NCI-H2029 treated with DMSO at 0.1 percent for 48 hours (cell line): ENCODE measurements around the gene PLEK.

ENCODE experiments used
- DNase-seq: peaks from one replicate; lab custom pipeline; 2025; lab: John Stamatoyannopoulos, UW

The PLEK gene

DNA sequence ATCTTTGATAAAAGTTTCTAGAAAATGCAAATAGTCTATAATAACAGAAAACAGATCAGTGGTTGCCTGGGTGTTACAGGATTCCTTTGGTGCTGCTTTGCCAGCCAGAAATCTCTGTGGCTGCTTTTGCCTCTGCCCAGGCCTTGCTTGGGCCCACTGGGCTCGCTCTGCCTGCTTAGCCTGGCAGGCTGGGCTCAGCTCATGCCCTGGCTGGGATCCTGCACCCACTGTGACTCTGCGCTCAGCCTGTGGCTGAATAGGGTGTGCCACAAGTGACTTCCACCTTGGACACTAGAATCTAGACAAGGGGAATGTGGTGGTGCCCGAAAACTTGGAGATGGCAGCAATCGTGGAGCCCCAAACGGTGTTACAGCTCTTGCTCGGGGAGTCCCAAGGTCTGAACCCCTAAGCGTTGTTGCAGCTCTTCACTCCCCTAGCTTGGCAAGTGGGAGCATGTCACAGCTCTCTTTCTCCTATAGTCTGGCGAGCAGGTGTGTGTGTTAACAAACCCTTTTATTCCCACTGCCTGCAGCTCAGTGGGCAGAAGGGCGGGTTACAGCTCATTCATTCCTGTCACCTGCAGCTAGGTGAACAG lies 51.1 kb downstream of the PLEK start:
- DNase-seq, result no peak

DNA sequence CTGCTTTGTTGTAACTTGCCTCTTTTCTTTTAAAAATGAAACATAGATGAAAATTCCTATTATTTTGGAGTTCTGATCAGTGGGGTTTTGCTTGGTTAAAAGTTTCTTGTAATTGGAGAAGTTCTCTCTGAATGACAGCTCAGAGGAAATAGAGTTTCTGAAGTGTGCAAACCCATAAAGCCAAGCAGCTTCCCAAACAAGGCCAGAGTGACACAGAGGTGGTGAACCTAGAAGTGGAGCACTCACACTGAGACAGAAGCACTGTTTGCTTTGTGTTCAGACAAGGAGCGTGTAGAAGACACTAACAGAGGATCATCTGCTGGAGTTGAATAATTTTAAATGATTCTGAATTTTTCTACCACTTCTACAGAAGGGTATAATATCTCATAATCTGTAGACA lies 52.8 kb downstream of the PLEK start:
- no peak for DNase-seq

GRCh38 chr2:68418419-68418818 lies 53.3 kb downstream of the PLEK start:
- no peak for DNase-seq

- DNase-seq, result no peak
Measured at GRCh38 chr2:68418855-68419254, 53.8 kb downstream of the PLEK start.

DNA sequence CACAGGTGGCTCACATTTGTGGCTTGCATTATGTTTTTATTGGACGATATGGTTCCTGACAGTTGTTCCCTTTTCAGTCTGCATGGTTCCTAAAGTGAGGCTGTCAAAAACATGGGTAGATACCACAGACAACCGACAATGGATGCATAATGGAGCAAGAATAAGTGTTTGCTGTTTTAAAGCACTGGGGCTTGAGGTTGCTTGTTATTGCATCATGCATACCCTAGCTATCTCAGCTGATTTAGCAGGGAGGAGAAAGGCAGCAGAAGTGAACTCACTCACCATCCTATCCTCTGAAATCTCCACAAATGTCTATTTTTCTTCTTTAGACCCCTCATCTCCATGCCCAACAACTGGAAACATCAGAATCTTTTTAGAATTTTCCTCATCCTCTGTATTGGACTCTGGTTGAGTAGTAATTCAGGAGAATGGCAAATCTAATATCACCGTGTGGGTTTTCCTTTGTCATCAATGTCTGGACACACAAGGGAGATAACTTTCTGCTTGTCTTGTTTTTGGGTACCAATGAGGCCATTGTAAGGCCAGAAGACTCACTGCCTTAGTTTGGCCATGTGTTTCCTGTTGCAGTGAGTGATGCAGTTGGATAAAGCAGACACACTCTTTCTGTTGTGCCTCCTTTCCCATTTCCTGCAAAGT lies 55.3 kb downstream of the PLEK start:
- no peak for DNase-seq

DNA sequence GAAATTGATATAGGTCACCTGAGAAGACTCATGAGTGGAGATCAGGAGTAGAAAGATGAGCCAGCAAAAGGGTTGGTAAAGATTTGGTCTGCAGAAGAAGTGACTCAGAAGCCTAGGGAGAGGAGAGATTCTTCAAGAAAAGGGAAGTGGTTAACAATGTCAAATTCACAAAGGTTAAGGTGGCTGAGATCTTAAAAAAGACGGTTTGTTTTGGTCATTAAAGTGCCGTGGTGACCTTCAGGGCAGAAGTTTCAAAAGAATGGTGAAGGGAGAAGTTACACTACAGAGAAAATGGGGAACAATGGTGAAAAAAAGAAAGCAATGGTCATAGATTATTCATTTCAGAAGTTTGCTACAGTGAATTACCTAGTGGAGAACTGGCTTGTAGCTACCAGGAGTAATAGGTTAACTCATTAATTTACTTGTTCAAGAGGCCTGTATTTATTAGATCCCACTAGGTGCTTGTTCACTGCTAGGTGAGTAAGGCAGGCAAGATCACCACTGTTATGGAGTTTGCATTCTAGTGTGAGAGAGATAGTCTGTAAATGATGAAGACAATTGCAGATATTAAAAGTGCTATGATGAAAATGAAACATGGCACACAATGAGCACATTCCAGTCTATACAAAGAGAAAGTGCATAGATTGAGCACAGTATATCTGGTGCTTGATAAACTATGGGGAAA lies 59.0 kb downstream of the PLEK start:
- no peak for DNase-seq

GRCh38 chr2:68425503-68425902 lies 60.4 kb downstream of the PLEK start:
- DNase-seq, result no peak

DNA sequence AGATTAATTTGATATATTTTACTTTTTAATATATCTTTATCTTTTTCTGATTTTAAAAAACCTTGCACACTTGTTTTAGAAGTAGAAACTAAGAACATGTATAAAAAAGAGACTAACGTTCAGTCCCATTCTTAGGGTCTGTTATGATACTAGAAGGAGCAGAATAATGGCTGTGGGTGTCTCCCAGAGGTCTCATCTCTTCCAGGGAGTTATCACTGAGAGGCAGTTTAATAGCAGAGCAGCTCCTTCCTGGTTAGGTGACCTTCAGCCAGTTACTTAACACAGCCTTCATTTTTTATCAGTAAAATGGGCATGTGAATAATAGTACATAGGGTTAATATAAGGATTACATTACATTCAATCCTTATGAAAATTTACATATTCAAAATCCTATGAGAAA lies 61.4 kb downstream of the PLEK start:
- no peak for DNase-seq

GRCh38 chr2:68426848-68427579 lies 61.9 kb downstream of the PLEK start:
- DNase-seq, result no peak

DNA sequence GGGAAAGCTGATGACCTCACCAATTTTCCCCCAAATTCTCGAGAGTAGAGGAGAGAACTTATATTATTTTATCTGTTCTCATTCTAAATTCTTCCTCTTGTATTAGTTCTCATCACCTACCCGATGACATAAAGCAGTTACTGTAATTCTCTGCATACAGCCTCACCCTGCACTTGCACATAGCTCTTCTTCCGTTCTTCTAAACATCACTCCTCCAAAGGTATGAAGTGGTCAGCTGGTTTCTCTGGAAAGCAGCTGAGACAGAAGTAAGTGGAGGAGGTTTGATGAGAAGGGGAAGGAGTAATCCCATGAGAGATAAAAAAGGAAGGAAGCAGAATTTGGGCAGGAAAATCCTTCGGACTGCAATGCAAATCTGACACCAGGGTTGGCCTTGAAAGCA lies 63.0 kb downstream of the PLEK start:
- no peak for DNase-seq

- no peak for DNase-seq
Measured at GRCh38 chr2:68428746-68429145, 63.7 kb downstream of the PLEK start.

DNA sequence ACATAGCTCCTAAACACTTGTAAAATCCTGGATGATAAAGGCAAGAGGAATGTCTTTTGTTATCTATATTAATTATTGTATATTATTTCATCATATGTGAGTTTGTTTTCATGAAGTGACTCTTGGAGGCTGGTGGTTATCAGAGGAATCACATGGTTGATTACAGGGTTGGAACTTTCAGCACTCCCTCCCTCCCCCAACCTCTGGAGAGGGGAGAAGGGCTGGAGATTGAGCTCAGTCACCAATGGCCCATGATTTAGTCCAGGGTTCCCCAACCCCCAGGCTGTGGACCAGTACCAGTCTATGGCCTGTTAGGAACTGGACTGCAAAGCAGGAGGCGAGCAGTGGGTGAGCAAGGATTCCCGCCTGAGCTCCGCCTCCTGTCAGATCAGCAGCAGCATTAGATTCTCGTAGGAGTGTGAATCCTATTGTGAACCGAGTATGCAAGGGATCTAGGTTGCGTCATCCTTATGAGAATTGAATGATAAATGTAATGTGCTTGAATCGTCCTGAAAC lies 64.3 kb downstream of the PLEK start:
- no peak for DNase-seq

DNA sequence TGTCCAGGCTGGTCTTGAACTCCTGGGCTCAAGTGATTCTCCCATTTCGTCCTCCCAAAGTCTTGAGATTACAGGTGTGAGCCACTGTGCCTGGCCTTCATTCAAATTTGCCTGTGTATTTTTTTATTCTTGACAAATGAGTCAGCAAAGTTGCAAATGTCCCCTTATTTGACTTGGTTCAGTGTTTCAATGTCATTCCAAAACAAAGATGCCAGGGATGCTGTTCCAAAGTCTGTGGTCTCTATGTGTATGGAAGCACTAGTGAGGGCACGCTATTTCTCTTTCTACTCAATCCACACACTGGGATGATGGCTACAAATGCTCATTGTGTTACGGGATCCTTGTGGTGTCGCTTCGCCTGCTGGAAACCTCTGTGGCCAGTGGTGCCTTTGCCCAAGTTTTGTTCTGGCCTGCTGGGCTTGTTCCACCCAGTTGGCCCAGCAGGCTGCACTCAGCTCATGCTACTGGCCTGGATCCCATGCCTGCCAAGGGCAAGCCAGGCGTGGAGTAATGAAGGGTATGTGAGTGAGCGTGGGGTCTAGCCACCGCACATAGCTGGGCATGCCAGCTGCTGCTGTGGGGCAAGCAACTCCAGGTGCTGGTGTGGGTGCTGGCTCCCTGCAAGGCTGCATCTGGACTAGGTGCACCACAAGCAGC lies 66.4 kb downstream of the PLEK start:
- DNase-seq, result no peak

- no peak for DNase-seq
Measured at GRCh38 chr2:68432696-68433658, 67.9 kb downstream of the PLEK start.

DNA sequence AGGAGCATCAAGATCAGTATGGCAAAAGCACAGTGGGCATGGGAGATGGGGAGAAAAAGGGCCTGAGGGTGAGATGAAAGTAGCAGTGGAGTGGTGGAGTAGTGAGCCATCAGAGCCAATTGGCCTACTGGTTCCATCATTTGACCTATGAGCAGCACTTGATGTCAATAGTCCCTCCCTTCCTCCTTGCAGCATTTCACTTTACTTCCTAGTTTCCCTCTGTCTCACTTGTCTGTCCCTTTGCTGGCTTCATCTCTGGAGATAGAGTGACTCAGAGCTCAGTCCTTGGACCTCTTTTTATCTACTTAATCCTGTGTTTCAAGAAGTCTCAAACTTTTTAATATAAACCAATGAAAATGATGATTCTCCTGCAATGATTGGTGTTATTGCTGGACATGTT lies 69.9 kb downstream of the PLEK start:
- DNase-seq, result no peak

- no peak for DNase-seq
Measured at GRCh38 chr2:68435615-68436014, 70.5 kb downstream of the PLEK start.

- no peak for DNase-seq
Measured at GRCh38 chr2:68436270-68436669, 71.2 kb downstream of the PLEK start.

GRCh38 chr2:68438455-68439303 lies 73.6 kb downstream of the PLEK start:
- DNase-seq, result no peak

GRCh38 chr2:68441179-68441993 lies 76.3 kb downstream of the PLEK start:
- peak; percentile 82 for DNase-seq
